Pancreas (tissue), 10 donors: ENCODE results near the gene TLE7. TPM values are rescaled to one million over a fixed set of nuclear protein-coding genes. Genes with fewer than 3 reads are reported as not detected.

Experiments used
- ATAC-seq, 4 donors: fragments of 200-7000 bp; cut with Tn5 transposase; one replicate each; pipeline versions ENCODE4 v1.8.0 to v1.9.1; 2020; ENCODE audit warnings: mild to moderate bottlenecking in 4 of 4, moderate library complexity in 4 of 4
- DNase-seq, 6 donors: peaks; one replicate each; pipeline ENCODE4 v3.0.0-alpha.2; 2020
- FAIRE-seq: peaks from 2 replicates; lab custom pipeline; 2012; peaks lifted over from hg19 to GRCh38; lab: Jason Lieb, UNC
- H3K27ac ChIP-seq, 4 donors: fragments of 200-600 bp; sonication (generic); 1 replicate in 3 of 4; 2 replicates in 1 of 4; pipeline versions ENCODE4 v1.5.0 to v1.8.0; 2020
- H3K27me3 ChIP-seq, 4 donors: fragments of 200-600 bp; one replicate each; pipeline ENCODE4 v1.8.0; 2021
- H3K36me3 ChIP-seq, 3 donors: fragments of 200-600 bp; sonication (generic) in 1 of 3; one replicate each; pipeline versions ENCODE4 v1.5.0 to v1.8.0; 2020 to 2021
- H3K4me1 ChIP-seq, 3 donors: fragments of 200-600 bp; one replicate each; pipeline ENCODE4 v1.8.0; 2021
- H3K4me3 ChIP-seq, 4 donors: fragments of 200-600 bp; sonication (generic) in 2 of 4; one replicate each; pipeline versions ENCODE4 v1.5.0 to v1.8.0; 2020 to 2021
- H3K9me3 ChIP-seq, 4 donors: fragments of 200-600 bp; one replicate each; pipeline ENCODE4 v1.8.0; 2021
- CTCF ChIP-seq, 4 donors: fragments of 200-600 bp; sonication (generic) in 3 of 4; IDR thresholded peaks; one replicate each; pipeline versions ENCODE4 v1.5.0 to v1.8.0; 2021; ENCODE audit warnings: antibody characterized with exemption in 4 of 4
- WGBS, 2 donors: extraction: QIAGEN DNeasy Blood & Tissue Kit; methylation state at CpG; one replicate each; pipeline ENCODE4 v1.1.7; 2013; 5-methylcytosine and 5-hydroxymethylcytosine counted together
- intact Hi-C, 3 donors: fragments of 100-400 bp; cut with DNase I; formaldehyde crosslinking; loops; one replicate each; pipeline versions ENCODE4 v1.11.1 to v1.14.2; 2022
- polyA plus RNA-seq, 2 donors: library from polyadenylated mRNA; stranded (reverse); fragments of 200-250 nt; gene quantifications; one replicate each; pipeline ENCODE4 v1.2.3, GENCODE V29; 2013
- total RNA-seq, 6 donors: library from RNA; stranded (reverse); fragmentation: NEBNext Ultra II Directional in 4 of 6; extraction: Animal tissue kit (Norgen Biotek cat#: 25700) in 4 of 6; gene quantifications; one replicate each; pipeline versions ENCODE4 v1.2.1 to v1.2.4, GENCODE V29; 2021 to 2023
- donor health status: healthy with polysubstance abuse.
- donor health status: DM: no; HTN: no; CAD: no; lungs with moderate emphysema.
- donor health status: DM: no; HTN: no; CAD: no.
- donor health status: control.
- donor health status: control.
- donor health status: Bipolar disorder and iron deficiency.
- donor health status: DM: yes; HTN: yes; CAD: no.
- donor health status: DM: no; HTN: no; CAD: no.
- donor health status: DM: no; HTN: no; CAD: no.
- donor health status: DM: yes; HTN: yes; CAD: no.

The TLE7 gene
- total RNA-seq = not detected
- polyA plus RNA-seq = not detected

DNA sequence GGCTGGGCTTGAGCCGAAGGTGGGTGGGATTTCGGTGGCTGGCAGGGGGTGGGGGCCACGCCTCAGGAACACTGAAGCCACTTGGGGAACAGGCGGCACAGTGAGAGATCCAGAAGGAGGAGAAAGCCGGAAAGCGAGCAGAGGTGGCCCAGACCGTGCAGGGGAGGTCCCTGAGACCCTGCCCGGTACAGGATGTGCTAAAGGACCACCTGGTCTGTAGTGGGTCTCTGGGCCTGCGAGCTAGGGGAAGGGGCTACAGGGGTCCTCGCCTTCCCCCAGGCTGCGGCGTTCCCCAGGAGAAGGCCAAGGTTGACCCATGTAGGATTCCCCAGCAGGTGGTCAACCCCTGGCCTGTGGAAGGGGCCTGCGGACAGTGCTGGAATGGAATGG is at the start of gene TLE7:
TLE7 (minus strand) TSS at position 4 of the 390 bp plus-strand sequence. CDS start 8,730 bp downstream, outside the sequence.
- no peak for ATAC-seq
- TF ChIP-seq CTCF (IDR thresholded peaks at IDR 0.05) = no peak
- Histone ChIP-seq H3K4me1 (no peaks in the 10 kb centered on the region), H3K27ac (no peak within 1 kb of the TSS), H3K36me3 (no peaks in the 10 kb centered on the region), H3K9me3 (no peaks in the 10 kb centered on the region), H3K4me3 (no peak within 1 kb of the TSS), H3K27me3 (no peaks in the 10 kb centered on the region)
- no peak for FAIRE-seq
- intact Hi-C loops = no loop called here
- 76 to 79% methylated on average over 13 of the region's 13 CpGs for WGBS, 2 donors
- no peak for DNase-seq

DNA sequence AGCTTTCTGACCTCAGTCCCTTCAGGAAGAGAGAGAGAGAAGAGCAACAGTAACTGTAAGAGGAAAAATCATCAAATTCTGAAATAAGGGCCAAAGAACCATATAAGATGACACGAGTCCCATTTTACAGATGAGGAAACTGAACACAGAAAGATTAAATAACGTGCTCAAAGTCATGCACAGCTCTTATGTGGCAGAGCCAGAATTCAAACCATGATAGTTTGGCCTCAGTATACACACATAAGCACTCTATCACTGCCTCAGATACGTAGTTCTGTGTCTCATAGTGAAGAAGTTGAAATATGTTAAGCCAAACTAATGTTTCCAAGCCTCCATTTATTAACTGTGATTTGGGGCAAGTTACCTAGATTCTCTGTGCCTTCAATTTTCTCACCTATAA is 49.2 kb upstream of the TLE7 start:
- Histone ChIP-seq H3K4me1 (no peaks in the 10 kb centered on the region), H3K9me3 (no peaks in the 10 kb centered on the region), H3K27me3 (no peaks in the 10 kb centered on the region), H3K27ac (no peak overlapping the region), H3K36me3 (no peaks in the 10 kb centered on the region), H3K4me3 (no peak overlapping the region)
- DNase-seq (no peak), ATAC-seq (no peak), FAIRE-seq (no peak)
- TF ChIP-seq CTCF (IDR thresholded peaks at IDR 0.05) = no peak
- 54 to 62% methylated on average over 3 of the region's 3 CpGs for WGBS, 2 donors
- intact Hi-C loops = loop anchor here in 2 of 3 donors (5.0 to 10.0 kb wide), 2 partner anchors 76 to 79 kb away; no protein-coding TSS in a partner anchor

GRCh38 chr16:71490361-71490760 is 48.5 kb upstream of the TLE7 start:
- no peak for ATAC-seq
- no peak overlapping the region for H3K27ac ChIP-seq
- no peaks in the 10 kb centered on the region for H3K4me1 ChIP-seq
- intact Hi-C loops = loop anchor here in 2 of 3 donors (5.0 to 10.0 kb wide), 2 partner anchors 76 to 78 kb away; no protein-coding TSS in a partner anchor
- no peak for TF ChIP-seq CTCF (IDR thresholded peaks at IDR 0.05)
- no peaks in the 10 kb centered on the region for H3K27me3 ChIP-seq
- H3K36me3 ChIP-seq = no peaks in the 10 kb centered on the region
- no peak for DNase-seq
- H3K4me3 ChIP-seq = no peak overlapping the region
- no peak for FAIRE-seq
- H3K9me3 ChIP-seq = no peaks in the 10 kb centered on the region

- H3K36me3 ChIP-seq = no peaks in the 10 kb centered on the region
- ATAC-seq (no peak), FAIRE-seq (no peak), DNase-seq (peak in 2 of 6 donors; percentile 15 to 32)
- H3K27ac ChIP-seq = no peak within 1 kb of the TSS
- 86 to 91% methylated on average over 22 of the region's 22 CpGs for WGBS, 2 donors
- H3K4me3 ChIP-seq = no peak within 1 kb of the TSS
- no peak for TF ChIP-seq CTCF (IDR thresholded peaks at IDR 0.05)
- no peaks in the 10 kb centered on the region for H3K27me3 ChIP-seq
- no peaks in the 10 kb centered on the region for H3K9me3 ChIP-seq
- intact Hi-C loops = no loop called here
- no peaks in the 10 kb centered on the region for H3K4me1 ChIP-seq
Measured at GRCh38 chr16:71489122-71489521, 47.3 kb upstream of the TLE7 start, which contains the start of gene ZNF19. ZNF19 (minus strand) TSS chr16:71489324; CDS start chr16:71482114, 7,210 bp downstream.
